ENCODE data around the gene LYPD5.

GRCh38 chr19:43839139-43839538 is 36.9 kb upstream of the LYPD5 start:
- TF ChIP-seq CTCF (IDR thresholded peaks at IDR 0.05): no peak
- no peak for TF ChIP-seq EP300 (IDR thresholded peaks at IDR 0.05; ENCODE audit: low read depth)
- TF ChIP-seq POLR2A (IDR thresholded peaks at IDR 0.05): no peak

Data from transverse colon (tissue), 3 donors.